Endothelial cell of umbilical vein (primary cell): ENCODE results near the gene GNB1L. TPM values are rescaled to one million over a fixed set of nuclear protein-coding genes. Genes with fewer than 3 reads are reported as not detected.

Source experiments
- BruUV-seq: library from RNA; stranded (reverse); fragments of 400-500 nt; replicated peaks from 2 replicates; lab custom pipeline; 2021; lab: Mats Ljungman, UMichigan
- CTCF ChIA-PET: fragments of 300-600, 350-600 bp; sonication (Branson Sonifier 250); formaldehyde crosslinking; loops from one replicate; lab custom pipeline; 2021; ENCODE audit warnings: antibody characterized with exemption, inconsistent platforms; lab: Charles Lee
- POLR2A ChIA-PET: fragments of 300-600, 350-600 bp; sonication (Branson Sonifier 250); formaldehyde crosslinking; loops from one replicate; lab custom pipeline; 2021; ENCODE audit warnings: antibody characterized with exemption, inconsistent platforms; lab: Charles Lee
- DNase-seq: peaks from one replicate; pipeline ENCODE4 v3.0.0-alpha.2; 2011; ENCODE audit warnings: low read depth, low spot score
- FAIRE-seq: peaks from 2 replicates; lab custom pipeline; 2011; peaks lifted over from hg19 to GRCh38; lab: Jason Lieb, UNC
- H2AFZ ChIP-seq: 2 replicates; pipeline ENCODE4 v1.6.0; 2012; ENCODE audit warnings: low read depth, low read length, control low read depth, inconsistent platforms
- H3K27ac ChIP-seq: 2 replicates; pipeline ENCODE4 v1.5.1; 2011; ENCODE audit warnings: low read depth, mild to moderate bottlenecking, control low read depth, low read length, moderate library complexity; ENCODE audit not compliant: insufficient read depth
- H3K27me3 ChIP-seq, 2 experiments: 2 replicates each; pipeline versions ENCODE4 v1.6.0 to v1.6.1; 2011; ENCODE audit warnings: low read length in 2 of 2, mixed read lengths in 1 of 2; ENCODE audit not compliant: control insufficient read depth in 2 of 2, insufficient read depth in 2 of 2
- H3K36me3 ChIP-seq, 2 experiments: 2 replicates in 1 of 2; 3 replicates in 1 of 2; pipeline ENCODE4 v1.5.1; 2011; ENCODE audit warnings: low read length in 2 of 2, mild to moderate bottlenecking in 1 of 2, moderate library complexity in 1 of 2; ENCODE audit not compliant: control insufficient read depth in 2 of 2, insufficient read depth in 2 of 2; ENCODE audit errors: extremely low read depth in 1 of 2
- H3K4me1 ChIP-seq: 3 replicates; pipeline ENCODE4 v1.5.1; 2011; ENCODE audit warnings: mild to moderate bottlenecking, low read length; ENCODE audit not compliant: control insufficient read depth, insufficient read depth; ENCODE audit errors: extremely low read depth
- H3K4me2 ChIP-seq: 2 replicates; pipeline ENCODE4 v1.6.1; 2011; ENCODE audit warnings: low read length, control low read depth, mixed read lengths; ENCODE audit not compliant: insufficient read depth
- H3K4me3 ChIP-seq, 3 experiments: fragments of 200-600 bp in 1 of 3; sonication (generic), shearing (Covaris generic) in 1 of 3; replicated peaks in 1 of 3; 2 replicates each; pipeline ENCODE4 v1.5.1; 2011 to 2016; ENCODE audit warnings: control low read depth in 3 of 3, low read length in 3 of 3, mild to moderate bottlenecking in 2 of 3, inconsistent platforms in 1 of 3, low read depth in 1 of 3, moderate library complexity in 1 of 3; ENCODE audit not compliant: insufficient read depth in 1 of 3
- H3K79me2 ChIP-seq: 2 replicates; pipeline ENCODE4 v1.6.0; 2012; ENCODE audit warnings: low read length, inconsistent platforms; ENCODE audit not compliant: control insufficient read depth, insufficient read depth
- H3K9ac ChIP-seq: replicated peaks from 2 replicates; pipeline ENCODE3; 2011; ENCODE audit warnings: low read length, control low read depth; ENCODE audit not compliant: insufficient read depth; ENCODE audit errors: extremely low read depth
- H3K9me1 ChIP-seq: replicated peaks from 3 replicates; pipeline ENCODE4 v1.6.0; 2011; ENCODE audit warnings: mild to moderate bottlenecking, low read length; ENCODE audit not compliant: control insufficient read depth, insufficient read depth; ENCODE audit errors: extremely low read depth
- H3K9me3 ChIP-seq: replicated peaks from 2 replicates; pipeline ENCODE4 v1.5.1; 2012; ENCODE audit warnings: low read length, inconsistent platforms; ENCODE audit not compliant: control insufficient read depth, insufficient read depth
- H4K20me1 ChIP-seq: replicated peaks from 2 replicates; pipeline ENCODE3; 2011; ENCODE audit warnings: mild to moderate bottlenecking, low read length; ENCODE audit not compliant: control insufficient read depth, insufficient read depth; ENCODE audit errors: extremely low read depth
- CTCF ChIP-seq, 2 donors: IDR thresholded peaks; 1 replicate in 1 of 2; 2 replicates in 1 of 2; pipeline ENCODE4 v1.5.1; 2011; ENCODE audit warnings: low read length in 2 of 2, mild to moderate bottlenecking in 2 of 2, moderate library complexity in 2 of 2, control low read depth in 1 of 2, inconsistent platforms in 1 of 2, low read depth in 1 of 2; ENCODE audit not compliant: insufficient read depth in 1 of 2; ENCODE audit errors: extremely low read depth in 1 of 2
- EZH2 ChIP-seq: IDR thresholded peaks from 2 replicates; pipeline ENCODE4 v1.6.1; 2012; ENCODE audit warnings: borderline replicate concordance, low read depth, mild to moderate bottlenecking, moderate library complexity, low read length, inconsistent platforms; ENCODE audit not compliant: severe bottlenecking
- FOS ChIP-seq: IDR thresholded peaks from 2 replicates; pipeline ENCODE4 v1.6.1; 2011; ENCODE audit warnings: mild to moderate bottlenecking, low read length, moderate library complexity, borderline replicate concordance; ENCODE audit not compliant: insufficient read depth
- MAX ChIP-seq: IDR thresholded peaks from 2 replicates; pipeline ENCODE4 v1.6.1; 2011; ENCODE audit not compliant: insufficient read depth, insufficient read length
- MYC ChIP-seq: IDR thresholded peaks from one replicate; pipeline ENCODE4 v1.6.1; 2011; ENCODE audit warnings: mild to moderate bottlenecking, low read depth, low read length
- POLR2A ChIP-seq: IDR thresholded peaks from 2 replicates; pipeline ENCODE4 v1.6.1; 2012; ENCODE audit warnings: low read depth, mild to moderate bottlenecking, control low read depth, low read length
- POLR2AphosphoS5 ChIP-seq: IDR thresholded peaks from 2 replicates; pipeline ENCODE4 v1.6.1; 2012; ENCODE audit warnings: low read depth, mild to moderate bottlenecking, control low read depth, low read length, moderate library complexity; ENCODE audit not compliant: insufficient read depth
- dilution Hi-C: fragments of 300-500 bp; cut with MboI; formaldehyde crosslinking; loops from one replicate; pipeline ENCODE4 v1.15.0; 2019; ENCODE audit warnings: low sequenced_read_pairs; ENCODE audit not compliant: extremely low pct_ligation_motif_present
- intact Hi-C: fragments of 100-400 bp; cut with micrococcal nuclease; formaldehyde crosslinking; loops from one replicate; pipeline ENCODE4 v1.10.0; 2022
- polyA plus RNA-seq, 4 experiments: library from polyadenylated mRNA; depleted of rRNA in 3 of 4; stranded (reverse) in 3 of 4; unstranded in 1 of 4; fragments of >200 nt; gene quantifications; 2 replicates each; pipeline versions ENCODE4 v1.2.1 to v1.2.3, GENCODE V29; 2011 to 2012; ENCODE audit warnings: missing spikeins in 1 of 4
- total RNA-seq: library from RNA; stranded (reverse); gene quantifications from 2 replicates; pipeline ENCODE4 v1.2.3, GENCODE V29; 2021

The GNB1L gene
- total and polyA plus RNA-seq, 2 donors (not counting 3 experiments of a cell fraction or from before 2014, with no cell fraction given) = 5.4 to 5.9 TPM

DNA sequence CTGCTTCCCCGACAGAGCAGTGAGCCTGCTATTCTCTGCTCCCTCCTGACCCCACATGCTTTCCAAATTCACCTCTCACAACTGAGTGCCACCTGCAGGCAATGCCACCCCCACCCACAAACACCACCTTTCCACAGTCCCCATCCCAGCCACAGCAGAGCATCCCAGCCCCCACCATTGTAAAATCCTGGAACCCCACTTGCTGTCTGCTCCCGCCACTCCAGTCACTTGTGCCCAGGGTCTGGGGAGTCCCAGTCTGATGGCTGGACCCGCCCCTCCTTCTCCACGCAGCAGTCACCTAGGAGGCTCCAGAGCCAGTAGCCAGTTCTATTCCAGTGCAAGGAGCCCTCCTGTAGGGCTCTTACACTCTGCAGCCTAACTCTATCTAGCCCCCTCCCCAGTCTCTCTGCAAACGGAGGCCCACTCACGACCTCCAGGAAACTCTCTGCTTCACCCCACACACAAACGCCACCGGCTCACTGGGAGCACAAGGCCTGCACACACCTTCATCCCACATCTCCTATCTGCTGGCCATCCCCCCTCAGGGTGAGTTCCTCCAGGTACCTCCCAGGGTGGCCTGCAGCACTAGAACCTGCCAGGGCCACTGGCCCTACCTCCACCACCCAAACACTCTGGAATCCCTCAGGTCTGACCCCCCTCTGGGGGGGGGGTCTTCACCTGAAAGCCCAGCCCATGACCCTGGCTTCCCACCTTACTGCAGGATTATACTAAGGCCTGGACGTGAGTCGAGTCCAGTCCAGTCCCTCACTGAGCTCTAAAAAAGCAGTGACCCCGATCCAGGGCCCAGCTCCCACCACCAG is 1.4 kb downstream of the GNB1L start:
- FAIRE-seq = peak; percentile 50
- no peaks in the 10 kb centered on the region for H3K27me3 ChIP-seq
- TF ChIP-seq MAX (no peak), MYC (no peak), EZH2 (no peak), CTCF (IDR thresholded peaks at IDR 0.05; ENCODE audit: extremely low read depth in 1 of 2, insufficient read depth in 1 of 2, low read depth in 1 of 2, low read length in 2 of 2) (no peak), FOS (no peak), POLR2A (no peak), POLR2AphosphoS5 (no peak)
- no peaks in the 10 kb centered on the region for H3K9me1 ChIP-seq
- DNase-seq = no peak
- no peak overlapping the region for H2AFZ ChIP-seq
- H4K20me1 ChIP-seq = no peaks in the 10 kb centered on the region
- intact Hi-C loops = loop anchor here (5.0 kb wide), 1 partner anchor 96 kb away; no protein-coding TSS in a partner anchor
- dilution Hi-C loops = no loop called here
- H3K79me2 ChIP-seq = peaks cover 52% of the 10 kb centered on the region
- H3K36me3 ChIP-seq = peaks cover 15 to 25% of the 10 kb centered on the region in 2 experiments
- H3K4me2 ChIP-seq = peak overlapping the region; percentile 89
- CTCF ChIA-PET = interaction anchor here (1.0 to 2.9 kb wide), 6 partner anchors 9 to 123 kb away, joined by 3 to 12 read pairs (median 8); no protein-coding TSS in a partner anchor
- POLR2A ChIA-PET = interaction anchor here (1.0 kb wide), 1 partner anchor 37 kb away, joined by 4 read pairs; no protein-coding TSS in a partner anchor
- peak overlapping the region; percentile 70 for H3K9ac ChIP-seq
- no peak overlapping the region for H3K27ac ChIP-seq
- peaks cover 36% of the 10 kb centered on the region for H3K4me1 ChIP-seq
- no TSS peak for BruUV-seq
- peak overlapping the region; percentile 78 to 97 (median 88) for H3K4me3 ChIP-seq
- H3K9me3 ChIP-seq = no peaks in the 10 kb centered on the region
